Measurements from ENCODE around the gene VASH2.
"Not testable (repeated sequence)": the region's sequence is repeated elsewhere in the genome, so short reads cannot be mapped to it uniquely, and the experiment has no call there.

VASH2 gene

DNA sequence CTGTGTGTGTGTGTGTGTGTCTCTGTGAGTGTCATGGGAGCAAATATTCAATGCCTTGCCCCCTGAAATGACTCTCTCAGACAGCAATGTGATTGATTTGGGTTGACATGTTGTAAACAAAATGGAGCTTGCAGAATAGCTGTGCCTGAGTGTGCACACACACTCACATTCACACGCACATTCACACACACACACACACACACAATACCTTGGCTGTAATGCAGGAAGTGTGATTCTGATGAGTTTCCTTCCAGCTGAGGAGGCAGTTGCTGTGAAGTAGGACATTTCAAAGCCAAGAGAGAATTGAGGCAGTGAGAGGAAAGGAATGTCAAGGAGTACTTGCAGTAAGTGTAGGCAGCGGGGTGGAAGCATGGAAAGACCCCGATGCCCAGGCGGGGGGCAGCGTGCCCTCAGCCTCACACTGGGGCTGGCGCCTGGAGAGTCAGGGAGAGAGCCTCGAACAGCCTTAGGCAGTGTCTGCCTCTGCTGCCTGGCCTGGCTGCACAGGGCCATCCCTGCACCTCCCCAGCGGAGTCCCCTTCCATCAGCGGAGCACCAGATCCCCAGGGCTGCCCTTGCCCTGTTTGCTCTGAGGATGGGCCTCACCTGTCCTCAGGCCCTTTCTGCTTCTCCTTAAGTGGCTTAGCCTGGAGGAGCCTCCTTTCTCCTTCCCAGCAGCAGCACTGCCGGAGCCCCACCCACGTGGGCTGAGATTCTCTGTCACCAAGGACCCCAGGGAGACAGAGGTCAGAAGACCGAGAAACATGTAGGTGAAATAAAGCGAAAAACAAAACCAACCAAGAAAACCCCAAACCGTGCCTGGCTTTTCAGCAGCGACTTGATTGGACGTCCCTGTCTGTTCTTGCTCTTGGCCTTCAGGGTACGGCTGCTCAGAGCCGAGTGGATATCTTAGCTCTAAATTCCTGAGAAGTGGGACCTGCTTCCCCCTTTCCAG, 9.2 kb downstream of the VASH2 start:
- DNase-seq = no peak

DNA sequence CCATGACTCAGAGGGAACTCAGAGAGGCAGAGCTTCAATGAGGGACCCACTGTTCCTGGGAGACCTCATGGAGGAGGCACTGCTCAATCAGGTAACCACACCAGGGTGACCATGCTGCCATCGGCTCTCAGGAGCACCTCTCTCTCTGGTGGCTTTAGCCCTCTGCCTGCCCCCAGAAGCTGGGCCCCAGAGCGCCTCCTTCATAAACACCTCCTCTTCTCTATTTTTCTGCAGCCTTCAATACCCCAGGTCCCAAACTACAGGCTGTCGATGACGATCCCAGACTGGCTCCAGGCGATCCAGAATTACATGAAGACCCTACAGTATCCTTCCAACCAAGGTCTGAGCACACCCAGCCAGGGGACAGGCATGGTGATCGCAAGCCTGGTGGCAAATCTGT, 10.6 kb downstream of the VASH2 start:
- no peak for DNase-seq

DNA sequence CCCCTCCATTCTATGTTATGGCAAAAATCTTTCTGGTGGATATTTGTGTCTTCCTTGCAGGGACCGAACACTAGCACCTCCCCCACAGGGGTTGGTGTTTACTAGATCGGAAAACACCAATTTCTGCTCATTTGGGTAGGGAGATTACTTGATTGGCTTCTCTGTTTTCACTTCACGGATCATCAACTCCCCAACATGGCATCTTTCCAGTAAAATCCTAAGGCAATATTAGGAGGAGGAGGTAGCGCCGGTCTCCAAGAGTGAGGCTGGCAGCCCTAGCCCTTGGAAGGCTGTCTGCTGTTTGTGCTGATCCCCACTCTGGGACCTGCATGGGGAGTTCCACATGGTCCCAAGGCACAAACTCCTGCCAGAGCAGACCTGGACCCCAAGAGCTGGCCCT, 12.2 kb downstream of the VASH2 start:
- DNase-seq = no peak

DNA sequence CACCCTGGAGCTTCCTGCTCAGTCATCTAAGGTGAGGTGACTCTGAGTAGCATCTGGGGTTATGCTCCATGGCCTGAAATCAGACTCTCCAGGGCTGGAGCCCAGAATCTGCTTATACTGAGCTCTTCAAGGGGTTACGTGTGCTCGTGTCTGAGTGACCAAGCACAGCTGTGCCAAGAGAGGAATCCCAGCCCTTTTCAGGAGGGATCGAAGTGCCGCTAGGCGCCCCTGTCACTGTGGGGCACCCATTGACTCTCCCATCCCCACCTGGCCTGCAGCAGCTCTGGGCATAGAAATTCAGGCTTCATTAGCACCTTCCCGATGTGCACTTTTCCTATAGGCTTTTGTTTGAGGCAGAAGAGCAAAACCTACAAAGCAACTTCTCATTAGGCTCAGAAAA, 13.8 kb downstream of the VASH2 start:
- no peak for DNase-seq

DNA sequence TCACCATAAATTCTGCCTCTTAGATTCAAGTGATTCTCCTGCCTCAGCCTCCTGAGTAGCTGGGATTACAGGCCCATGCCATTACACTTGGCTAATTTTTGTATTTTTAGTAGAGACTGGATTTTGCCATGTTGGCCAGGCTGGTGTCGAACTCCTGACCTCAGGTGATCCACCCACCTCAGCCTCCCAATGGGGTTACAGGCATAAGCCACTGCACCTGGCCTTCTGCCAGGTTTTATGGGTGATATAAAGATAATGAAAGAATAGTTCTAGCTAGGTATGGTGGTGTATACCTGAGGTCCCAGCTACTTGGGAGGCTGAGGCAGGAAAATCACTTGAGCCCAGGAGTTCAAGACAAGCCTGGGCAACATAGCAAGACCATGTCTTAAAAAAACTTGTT, 14.7 kb downstream of the VASH2 start:
- not testable (repeated sequence) for DNase-seq

DNA sequence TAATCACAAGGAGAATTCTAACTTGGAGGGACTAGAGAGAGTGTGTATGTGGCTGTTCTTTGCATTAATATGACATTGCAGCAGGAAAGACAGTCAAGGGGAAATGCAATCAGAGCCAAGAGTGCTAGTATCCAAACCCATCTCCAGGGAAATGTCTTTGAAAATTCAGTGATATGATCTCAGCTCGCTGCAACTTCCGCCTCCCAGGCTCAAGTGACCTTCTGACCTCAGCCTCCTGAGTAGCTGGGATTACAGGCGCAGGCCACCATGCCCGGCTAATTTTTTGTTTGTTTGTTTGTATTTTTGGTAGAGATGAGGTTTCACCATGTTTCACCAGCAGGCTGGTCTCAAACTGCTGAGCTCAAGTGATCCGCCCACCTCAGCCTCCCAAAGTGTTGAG, 16.3 kb downstream of the VASH2 start:
- no peak for DNase-seq

DNA sequence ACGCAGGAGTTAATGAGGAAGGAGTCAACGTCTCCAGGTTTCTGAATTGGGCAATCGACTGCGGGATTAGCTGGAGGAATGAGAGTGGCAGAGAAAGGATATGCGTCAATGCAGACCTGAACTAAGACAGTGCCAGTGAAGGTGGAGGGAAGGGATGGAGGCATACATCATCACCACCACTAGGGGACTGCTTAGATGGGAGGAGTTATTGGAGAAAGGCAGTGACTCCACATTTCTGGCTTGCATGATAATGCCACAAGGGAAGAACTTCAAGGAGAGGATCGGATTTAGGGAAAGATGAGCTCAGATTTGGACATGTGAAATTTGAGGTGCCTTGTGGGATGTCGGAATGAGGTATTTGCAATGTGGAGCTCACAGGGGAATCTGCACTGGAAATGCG, 17.5 kb downstream of the VASH2 start:
- DNase-seq = no peak

DNA sequence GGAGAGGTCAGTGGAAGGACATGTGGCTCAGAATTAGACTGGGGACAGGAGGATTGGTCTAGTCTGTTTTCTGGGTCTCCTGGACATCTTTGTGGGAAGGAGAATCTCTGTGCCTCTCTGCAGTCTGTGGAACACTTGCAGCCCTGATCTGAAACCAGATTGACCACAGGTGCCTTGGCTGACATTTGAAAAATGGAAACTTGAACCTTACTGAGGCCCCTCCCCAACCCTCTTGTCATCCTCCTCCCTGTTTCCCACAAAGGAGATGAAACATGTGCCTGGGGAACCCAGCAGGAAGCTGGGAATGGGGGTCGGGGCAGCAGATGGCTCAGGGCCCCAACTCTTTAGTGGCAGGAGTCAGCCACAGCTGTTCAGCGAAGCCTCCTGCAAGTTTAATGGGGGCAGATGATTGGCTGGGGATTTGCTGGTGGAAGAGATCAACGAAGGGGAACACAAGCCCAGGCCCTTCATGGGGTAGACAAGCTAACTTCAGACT, 18.1 kb downstream of the VASH2 start:
- no peak for DNase-seq

DNA sequence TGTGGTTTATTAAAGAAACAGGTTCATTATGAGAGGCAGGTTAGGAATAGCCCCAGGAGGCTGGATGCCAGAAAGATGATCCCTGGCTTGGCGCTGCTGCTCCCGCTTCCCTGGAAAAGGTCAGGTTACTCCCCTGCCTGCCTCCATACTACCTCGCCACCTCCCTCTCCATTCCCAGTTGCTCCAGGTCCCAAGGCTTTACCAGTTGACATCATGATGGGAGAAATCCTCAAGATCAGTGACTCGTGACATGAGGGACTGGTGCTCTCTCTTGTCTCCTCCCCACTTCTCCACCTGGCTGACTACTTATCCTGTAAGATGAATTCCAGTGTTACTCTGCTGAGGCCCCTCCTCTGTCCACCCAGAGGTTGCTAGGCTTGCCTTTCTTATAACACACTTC, 19.7 kb downstream of the VASH2 start:
- DNase-seq = no peak

DNA sequence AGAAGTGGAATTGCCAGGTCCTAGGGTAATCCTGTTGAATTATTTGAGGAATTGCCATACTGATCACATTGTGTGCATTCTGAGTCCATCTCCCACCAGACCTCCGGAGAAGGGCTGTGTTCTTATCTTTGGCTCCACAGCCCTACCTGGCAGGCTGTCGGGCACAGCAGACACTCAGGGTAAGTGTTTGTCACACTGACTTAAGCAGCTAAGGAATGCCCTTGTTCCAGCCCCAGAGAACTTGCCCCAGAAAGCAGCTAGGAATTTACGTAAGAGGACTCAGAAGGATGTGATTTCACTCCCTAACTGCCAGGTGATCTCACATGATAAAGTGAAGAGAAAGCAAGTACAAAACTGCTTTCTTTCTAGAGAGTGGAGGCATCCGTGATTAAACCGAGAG, 21.0 kb downstream of the VASH2 start:
- DNase-seq = no peak

DNA sequence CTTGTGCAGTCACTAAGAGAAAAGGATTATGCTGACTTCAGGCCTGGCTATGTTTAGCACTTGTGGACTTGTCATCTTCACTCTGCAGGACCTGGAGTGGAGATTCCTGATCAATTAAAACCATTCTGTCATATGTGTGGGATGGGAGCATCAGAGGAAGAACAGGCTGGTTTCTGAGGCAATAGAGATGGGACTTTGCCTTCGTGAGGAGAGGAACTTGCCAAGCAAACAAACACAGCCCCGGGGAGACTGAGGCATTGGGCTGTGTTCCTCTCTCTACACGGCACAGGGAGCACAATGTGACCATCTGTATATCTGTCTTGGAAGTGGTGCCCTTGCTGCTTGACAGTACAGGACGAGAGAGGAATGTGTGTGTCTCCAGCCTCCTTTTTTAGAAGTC, 23.1 kb downstream of the VASH2 start:
- no peak for DNase-seq

DNA sequence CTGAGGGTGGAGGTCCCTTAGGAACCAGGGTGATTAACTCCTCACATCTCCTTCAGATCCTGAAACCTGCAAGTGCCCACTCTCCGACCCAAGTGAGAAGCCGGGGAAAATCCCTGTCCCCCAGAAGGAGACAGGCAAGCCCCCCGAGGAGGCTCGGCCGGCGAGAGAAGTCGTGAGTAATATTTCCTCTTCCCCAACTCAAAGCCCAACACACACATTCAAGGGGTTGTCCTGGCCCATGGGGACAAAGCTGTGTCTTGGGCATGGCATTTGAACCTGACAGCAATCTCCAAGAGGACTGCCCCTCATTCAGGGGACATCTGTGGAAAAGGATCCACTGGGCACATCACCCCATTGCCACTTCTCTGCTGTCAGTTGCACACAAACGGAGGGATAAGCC, 23.6 kb downstream of the VASH2 start:
- no peak for DNase-seq

DNA sequence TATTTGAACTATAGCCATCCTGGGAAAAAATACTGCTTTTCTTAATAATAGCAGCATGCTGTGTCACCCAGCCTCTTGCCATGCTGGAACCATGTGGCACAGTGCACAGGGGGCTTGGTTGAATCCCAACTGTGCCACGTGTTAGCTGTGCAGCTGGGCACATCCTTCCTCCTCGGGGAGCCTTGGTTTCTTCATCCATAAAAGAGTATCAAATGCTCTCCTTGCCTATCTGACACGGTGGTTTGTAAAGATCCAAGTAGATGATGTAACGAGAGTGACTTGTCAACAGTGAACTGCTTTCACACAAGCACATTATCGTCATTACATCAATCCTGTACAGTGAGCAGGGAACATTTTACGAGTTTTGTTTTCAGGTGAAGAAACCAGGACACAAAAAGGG, 24.4 kb downstream of the VASH2 start:
- DNase-seq = no peak

DNA sequence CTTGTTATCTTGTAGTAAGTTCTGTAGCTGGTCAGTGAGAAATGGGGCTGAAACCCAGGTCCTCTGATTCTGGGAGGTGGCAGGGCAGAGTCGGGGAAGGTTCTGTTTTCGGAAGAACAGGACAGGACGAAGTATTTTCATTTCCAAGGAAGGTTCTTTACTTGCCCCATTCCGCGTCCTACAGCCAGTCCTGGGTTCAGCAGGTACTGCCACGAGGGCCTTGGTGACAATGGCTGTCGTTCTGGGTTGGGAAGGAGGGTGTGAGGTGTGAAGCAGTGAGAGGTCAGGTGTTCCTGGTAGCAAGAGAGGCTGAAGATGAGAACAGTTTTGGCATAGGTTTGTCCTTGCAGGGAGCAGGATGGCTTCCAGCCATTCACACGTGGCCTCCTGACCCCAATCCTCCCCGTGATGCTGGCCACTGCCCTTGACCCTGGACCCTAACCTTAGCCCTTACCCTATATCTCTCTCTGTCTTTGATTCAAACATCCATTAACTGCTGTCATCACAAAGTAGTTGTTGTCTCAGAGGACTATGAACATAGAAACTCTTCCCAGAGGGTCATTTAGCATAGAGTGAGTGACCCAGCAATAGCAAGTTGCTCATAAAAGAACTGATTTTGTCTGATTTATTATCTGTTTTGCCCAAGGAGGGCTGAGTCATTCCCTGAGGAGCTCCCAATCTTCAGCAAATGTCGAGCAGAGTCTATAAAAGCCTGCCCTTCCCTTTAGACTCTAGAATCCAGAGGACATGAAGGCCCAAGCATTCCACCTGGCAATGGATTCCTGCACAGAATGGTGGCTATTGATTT, 25.0 kb downstream of the VASH2 start:
- DNase-seq = no peak

DNA sequence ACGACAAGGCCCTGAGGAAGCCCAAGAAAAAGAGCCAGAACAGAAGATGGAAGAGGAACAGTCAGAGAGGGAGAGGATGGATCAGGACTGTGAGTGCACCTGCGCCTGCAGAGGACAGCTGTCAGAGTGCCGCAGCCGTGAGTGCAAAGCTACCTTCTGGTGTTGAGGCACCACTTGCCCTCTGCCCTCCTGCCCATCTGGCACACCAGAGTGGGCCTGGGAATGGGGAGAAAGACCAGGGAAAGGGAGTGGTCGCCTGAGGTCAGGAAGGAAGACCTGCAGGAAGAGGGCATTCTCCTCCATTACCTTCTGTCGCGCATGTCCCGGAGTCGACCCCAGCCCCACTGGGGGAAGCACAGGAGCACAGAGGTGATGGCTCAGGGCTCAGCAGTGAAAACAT, 26.2 kb downstream of the VASH2 start:
- DNase-seq = no peak

DNA sequence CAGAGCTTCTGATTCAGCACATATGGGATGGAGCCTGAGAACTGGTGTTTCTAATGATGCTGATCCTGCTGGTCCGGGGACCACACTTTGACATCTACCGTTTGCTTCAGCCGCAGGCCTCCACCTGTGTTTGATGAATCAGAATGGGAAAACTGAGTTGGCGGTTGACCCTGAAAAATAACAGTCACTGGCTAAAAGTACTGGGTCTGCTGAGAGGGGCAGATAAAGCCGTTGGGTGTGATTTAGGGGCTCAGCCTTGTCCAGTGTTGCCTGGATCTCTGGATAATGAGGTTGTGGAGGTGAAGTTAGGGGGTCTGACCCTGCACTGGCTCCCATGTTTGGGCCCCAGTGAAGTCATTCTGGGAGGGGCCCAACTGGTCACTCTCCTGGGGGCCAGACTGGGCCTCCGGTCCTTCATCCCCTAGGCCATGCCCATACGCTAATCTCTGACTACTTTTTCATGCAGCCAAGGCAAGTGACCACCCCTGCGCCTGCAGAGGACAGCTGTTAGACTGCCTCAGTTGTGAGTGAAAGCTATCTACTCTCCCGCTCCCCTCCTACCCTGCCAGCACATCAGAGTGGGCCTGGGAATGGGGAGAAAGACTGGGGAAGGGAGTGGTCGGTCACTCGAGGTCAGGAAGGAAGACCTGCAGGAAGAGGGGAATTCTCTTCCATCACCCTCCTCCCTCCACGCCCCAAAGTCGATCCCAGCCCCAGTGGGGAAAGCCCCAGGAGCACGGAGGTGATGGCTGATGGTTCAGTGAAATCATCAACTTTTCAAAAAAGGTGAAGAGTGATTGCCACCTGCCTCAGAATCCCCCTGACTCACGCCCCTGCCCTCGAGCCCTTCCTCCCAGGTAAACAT, 27.7 kb downstream of the VASH2 start:
- no peak for DNase-seq

DNA sequence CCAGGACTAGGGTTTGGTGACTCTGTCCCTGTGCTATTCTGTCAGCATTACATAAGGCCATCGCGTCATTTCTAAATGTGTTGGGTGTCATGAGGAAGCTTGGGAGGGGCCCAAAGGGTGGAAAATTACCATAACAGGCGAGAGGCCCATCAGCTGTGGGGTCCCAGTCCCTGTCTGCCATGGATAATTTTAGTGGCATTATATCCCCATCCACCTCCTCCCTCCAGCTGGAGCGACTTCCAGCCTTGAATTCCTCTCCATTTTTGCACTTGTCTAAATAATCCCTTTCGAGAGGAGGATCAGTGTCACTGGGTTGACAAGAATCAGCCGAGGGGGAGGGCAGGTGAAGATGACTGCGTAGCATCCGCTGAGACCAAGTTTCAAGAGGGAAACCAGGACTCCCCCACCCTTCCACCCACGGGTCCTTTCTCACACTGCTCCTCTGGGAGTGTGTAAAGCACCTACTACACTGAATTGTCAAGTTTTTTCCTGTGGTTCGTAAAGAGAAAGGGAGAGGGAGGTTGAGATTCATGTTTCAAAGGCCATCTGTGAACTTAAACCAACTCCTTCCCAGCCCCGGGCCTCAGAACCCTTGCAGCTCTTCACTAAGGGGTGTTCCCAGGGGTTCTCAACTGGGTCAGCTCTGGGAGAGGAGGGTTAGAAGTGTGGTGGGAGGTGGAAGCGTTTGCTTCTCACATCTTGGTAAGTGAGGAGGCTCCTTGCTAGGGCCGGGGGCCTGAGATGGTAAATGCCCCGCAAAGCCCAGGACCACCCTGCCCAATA, 29.2 kb downstream of the VASH2 start:
- DNase-seq = no peak

DNA sequence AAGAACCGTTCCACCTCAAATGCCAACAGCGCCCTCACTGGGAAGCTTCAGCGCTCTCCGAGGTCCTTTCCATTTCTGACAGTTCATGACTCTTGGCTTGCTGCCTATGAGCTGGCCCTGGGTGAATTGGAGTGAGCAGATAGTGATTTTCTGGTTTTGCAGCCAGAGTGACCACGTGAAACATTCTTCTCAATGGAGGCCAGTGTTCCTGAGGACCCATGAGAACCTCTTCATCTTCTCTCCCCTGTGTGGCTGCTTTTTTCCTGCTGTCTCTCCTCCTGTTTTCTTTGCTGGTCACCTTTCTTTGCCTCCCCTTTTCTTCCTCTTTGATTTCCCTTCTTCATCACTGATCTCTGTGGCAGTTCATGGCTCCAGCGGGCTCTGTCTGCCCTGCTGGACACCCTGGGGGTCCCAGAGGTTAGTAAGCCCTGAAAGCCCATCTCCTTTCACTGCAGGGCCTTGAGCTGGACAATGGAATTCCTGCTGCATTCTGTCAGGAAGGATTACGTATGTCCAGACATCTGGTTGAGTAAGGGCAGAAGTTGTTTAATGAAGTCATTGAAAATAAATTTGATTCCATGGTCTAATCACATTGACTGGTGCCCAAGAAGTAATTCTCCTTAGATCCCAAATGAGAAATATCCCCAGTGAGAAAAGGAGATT, 29.9 kb downstream of the VASH2 start:
- DNase-seq = no peak

DNA sequence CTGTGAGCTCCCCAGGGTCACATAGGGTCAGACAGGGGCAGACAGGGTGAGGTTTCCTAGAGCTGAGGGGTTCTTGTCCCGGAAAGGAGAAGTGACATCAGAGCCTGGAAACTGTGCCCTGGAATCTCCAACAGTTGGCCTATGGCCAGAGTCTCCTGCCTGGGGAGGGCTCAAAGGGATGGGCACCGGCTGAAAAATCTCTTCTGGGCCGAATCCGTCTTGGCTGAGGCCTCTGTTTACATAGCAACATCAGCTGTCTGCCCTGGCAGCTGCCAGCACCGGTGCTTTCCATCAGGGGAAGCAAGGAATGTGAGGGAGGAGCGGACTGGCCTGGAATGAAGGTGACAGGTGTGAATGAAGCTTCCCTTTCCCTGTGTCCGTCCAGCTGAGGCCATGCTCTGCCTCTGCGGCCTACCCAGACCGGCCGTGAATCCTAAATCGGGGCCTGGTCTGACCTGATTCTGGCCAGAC, 30.7 kb downstream of the VASH2 start:
- DNase-seq = no peak

DNA sequence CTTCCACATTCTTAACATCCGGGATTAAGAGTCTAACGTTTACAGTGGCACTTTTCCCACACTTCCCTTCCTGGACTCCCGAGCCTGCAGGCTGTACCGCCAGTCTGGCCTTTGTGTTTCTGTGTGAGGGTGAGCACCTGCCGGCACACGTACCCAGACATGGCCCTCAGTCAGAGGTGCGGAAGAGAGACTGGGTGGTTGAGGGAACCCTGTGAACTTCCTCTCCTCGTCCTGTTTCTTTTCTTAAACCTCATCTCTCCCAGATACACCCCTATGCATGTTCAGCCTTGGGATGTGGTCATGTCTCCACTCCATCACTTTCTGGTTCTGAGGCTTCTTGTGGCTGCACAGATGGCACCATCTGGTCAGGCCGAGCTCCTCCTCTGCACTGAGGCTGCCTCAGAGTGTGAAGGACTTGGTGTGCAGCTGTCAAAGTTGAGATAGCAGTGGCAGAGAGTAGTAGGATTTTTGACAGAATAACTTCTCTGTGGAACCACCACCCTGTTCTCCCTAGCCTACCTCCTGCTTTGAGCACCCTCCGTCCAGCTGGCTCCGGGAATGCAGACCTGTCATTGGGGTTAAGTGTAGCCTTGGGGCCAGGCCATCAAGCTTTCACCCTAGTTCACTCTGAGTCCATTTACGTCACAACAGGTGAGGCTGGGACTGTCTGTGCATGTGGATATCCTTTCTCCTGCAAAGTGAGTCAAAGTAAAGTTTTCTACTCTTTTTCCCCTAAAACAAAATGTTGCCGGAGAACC, 31.4 kb downstream of the VASH2 start:
- DNase-seq = no peak

All from CD4-positive, alpha-beta T cell treated with Interleukin-17A for 4 hours (primary cell).